HepG2 (cell line): ENCODE results near the gene HACL1. TPM values are rescaled to one million over a fixed set of nuclear protein-coding genes. Genes with fewer than 3 reads are reported as not detected.

Source experiments
- ATAC-seq: fragments of 200-7000 bp; cut with Tn5 transposase; 3 replicates; pipeline ENCODE4 v1.9.1; 2020; ENCODE audit warnings: mild to moderate bottlenecking, moderate library complexity
- BruUV-seq: library from RNA; stranded (reverse); fragments of 400-500 nt; replicated peaks from 2 replicates; lab custom pipeline; 2021; lab: Mats Ljungman, UMichigan
- CTCF ChIA-PET: fragments of 300-600 bp; formaldehyde crosslinking; extraction: SDS; loops from one replicate; lab custom pipeline; 2021; ENCODE audit warnings: low total read pairs, inconsistent platforms, low intra/inter-chr PET ratio; lab: Yijun Ruan, JAX
- POLR2A ChIA-PET: fragments of 350-600 bp; sonication (Branson Sonifier 250); formaldehyde crosslinking; loops from one replicate; lab custom pipeline; 2020; ENCODE audit warnings: antibody characterized with exemption, inconsistent platforms; lab: Yijun Ruan, JAX
- DNase-seq: peaks from one replicate; pipeline ENCODE4 v3.0.0-alpha.2; 2015; ENCODE audit warnings: low spot score
- FAIRE-seq: peaks from 3 replicates; lab custom pipeline; 2011; peaks lifted over from hg19 to GRCh38; lab: Jason Lieb, UNC
- H2AFZ ChIP-seq: one replicate; pipeline ENCODE4 v1.6.1; 2011; ENCODE audit warnings: low read length, inconsistent platforms
- H3K27ac ChIP-seq: fragments of 300-600 bp; 3 replicates; pipeline ENCODE4 v1.8.0; 2011; ENCODE audit warnings: mixed run types, mild to moderate bottlenecking, mixed read lengths, low read length, inconsistent platforms; ENCODE audit not compliant: insufficient read depth; ENCODE audit errors: extremely low read length
- H3K27me3 ChIP-seq, 2 experiments: fragments of 200-600 bp in 1 of 2; 2 replicates in 1 of 2; 3 replicates in 1 of 2; pipeline versions ENCODE4 v1.6.0 to v1.8.0; 2011; ENCODE audit warnings: low read length in 2 of 2, mild to moderate bottlenecking in 2 of 2, moderate library complexity in 2 of 2, inconsistent platforms in 1 of 2; ENCODE audit not compliant: insufficient read depth in 2 of 2, control insufficient read depth in 1 of 2
- H3K36me3 ChIP-seq, 2 experiments: fragments of 200-600 bp in 1 of 2; replicated peaks in 1 of 2; 2 replicates in 1 of 2; 3 replicates in 1 of 2; pipeline versions ENCODE4 v1.5.1 to v1.8.0; 2011; ENCODE audit warnings: low read length in 2 of 2, inconsistent platforms in 1 of 2; ENCODE audit not compliant: insufficient read depth in 2 of 2, control insufficient read depth in 1 of 2
- H3K4me1 ChIP-seq: 2 replicates; pipeline ENCODE4 v1.5.1; 2012; ENCODE audit warnings: low read length, inconsistent platforms; ENCODE audit not compliant: insufficient read depth
- H3K4me2 ChIP-seq: 2 replicates; pipeline ENCODE4 v1.6.0; 2011; ENCODE audit warnings: low read depth, low read length, inconsistent platforms
- H3K4me3 ChIP-seq, 3 experiments: fragments of 200-600 bp in 1 of 3; sonication (generic), shearing (Covaris generic) in 1 of 3; replicated peaks in 1 of 3; 2 replicates each; pipeline ENCODE4 v1.5.1; 2011 to 2016; ENCODE audit warnings: low read length in 3 of 3, inconsistent platforms in 2 of 3, low read depth in 2 of 3, mild to moderate bottlenecking in 2 of 3, control low read depth in 1 of 3, mixed read lengths in 1 of 3; ENCODE audit not compliant: insufficient read depth in 1 of 3
- H3K79me2 ChIP-seq: one replicate; pipeline ENCODE4 v1.6.1; 2011; ENCODE audit warnings: low read length, inconsistent platforms; ENCODE audit not compliant: insufficient read depth
- H3K9ac ChIP-seq: 2 replicates; pipeline ENCODE4 v1.6.0; 2011; ENCODE audit warnings: mild to moderate bottlenecking, low read depth, low read length, inconsistent platforms; ENCODE audit not compliant: insufficient read depth
- H3K9me3 ChIP-seq: 2 replicates; pipeline ENCODE4 v1.5.1; 2012; ENCODE audit warnings: mild to moderate bottlenecking, low read length
- H4K20me1 ChIP-seq: 2 replicates; pipeline ENCODE4 v1.6.0; 2011; ENCODE audit warnings: inconsistent platforms, mild to moderate bottlenecking, low read length, moderate library complexity; ENCODE audit not compliant: insufficient read depth
- ATF6 ChIP-seq: sonication (generic); formaldehyde crosslinking; conservative IDR thresholded peaks from 2 replicates; pipeline ENCODE4 v1.4.0; 2020; ENCODE audit warnings: missing genetic modification reagents
- ATM ChIP-seq: fragments of 450-650 bp; IDR thresholded peaks from 2 replicates; pipeline ENCODE4 v1.7.1; 2017; ENCODE audit warnings: mild to moderate bottlenecking, borderline replicate concordance
- BCL3 ChIP-seq: sonication (generic); formaldehyde crosslinking; IDR thresholded peaks from 2 replicates; pipeline ENCODE4 v1.5.1; 2020; ENCODE audit warnings: mild to moderate bottlenecking, missing genetic modification reagents, moderate library complexity
- CBFB ChIP-seq: sonication (generic); formaldehyde crosslinking; IDR thresholded peaks from 2 replicates; pipeline ENCODE4 v1.4.0; 2020; ENCODE audit warnings: missing genetic modification reagents
- HCFC1 ChIP-seq: fragments of 150-350 bp; IDR thresholded peaks from 2 replicates; pipeline ENCODE4 v1.6.1; 2014; ENCODE audit warnings: low read depth, low read length
- KDM4B ChIP-seq: sonication (generic); formaldehyde crosslinking; IDR thresholded peaks from 2 replicates; pipeline ENCODE4 v1.4.0; 2020; ENCODE audit warnings: missing genetic modification reagents
- NR0B2 ChIP-seq: sonication (generic); formaldehyde crosslinking; IDR thresholded peaks from 2 replicates; pipeline ENCODE4 v1.4.0; 2020; ENCODE audit warnings: mild to moderate bottlenecking, missing genetic modification reagents
- RELA ChIP-seq: sonication (generic); formaldehyde crosslinking; IDR thresholded peaks from 2 replicates; pipeline ENCODE4 v1.4.0; 2020; ENCODE audit warnings: missing genetic modification reagents
- SOX13 ChIP-seq, 3 experiments: fragments of 450-650 bp in 1 of 3; sonication (generic) in 1 of 3; formaldehyde crosslinking in 1 of 3; IDR thresholded peaks in 2 of 3; conservative IDR thresholded peaks in 1 of 3; 2 replicates each; pipeline versions ENCODE4 v1.5.0 to v1.6.1; 2016 to 2020; ENCODE audit warnings: antibody characterized with exemption in 1 of 3, mild to moderate bottlenecking in 1 of 3, missing compliant biosample characterization in 1 of 3, missing genetic modification reagents in 1 of 3, moderate library complexity in 1 of 3
- SRSF1 ChIP-seq: fragments of 200-400 bp; formaldehyde crosslinking; optimal IDR thresholded peaks from 2 replicates; pipeline ENCODE3; 2017; ENCODE audit warnings: mild to moderate bottlenecking, low read depth, low read length, moderate library complexity
- ZBTB4 ChIP-seq: sonication (generic); formaldehyde crosslinking; IDR thresholded peaks from 2 replicates; pipeline ENCODE4 v1.4.0; 2020; ENCODE audit warnings: missing genetic modification reagents, mild to moderate bottlenecking, borderline replicate concordance
- ZNF660 ChIP-seq: sonication (generic); formaldehyde crosslinking; IDR thresholded peaks from 2 replicates; pipeline ENCODE4 v1.5.1; 2020; ENCODE audit warnings: mild to moderate bottlenecking, low read depth, missing genetic modification reagents, borderline replicate concordance
- ZNF670 ChIP-seq: sonication (generic); formaldehyde crosslinking; IDR thresholded peaks from 2 replicates; pipeline ENCODE4 v1.8.0; 2022; ENCODE audit warnings: mild to moderate bottlenecking, missing genetic modification reagents, borderline replicate concordance
- WGBS: methylation state at CpG from one replicate; pipeline ENCODE4 v1.1.6; 2017; ENCODE audit warnings: low lambda C conversion rate; 5-methylcytosine and 5-hydroxymethylcytosine counted together
- in situ Hi-C: cut with HindIII; loops from 2 replicates; pipeline ENCODE4 v1.10.0; 2017; ENCODE audit warnings: low pct_unique_long_range_greater_than_20kb; ENCODE audit not compliant: extremely low pct_ligation_motif_present
- intact Hi-C: fragments of 100-400 bp; cut with micrococcal nuclease; formaldehyde crosslinking; loops from one replicate; pipeline ENCODE4 v1.10.0; 2022; ENCODE audit not compliant: unreplicated experiment
- polyA plus RNA-seq, 8 experiments: library from polyadenylated mRNA; depleted of rRNA in 3 of 8; stranded (reverse) in 7 of 8; unstranded in 1 of 8; fragments of >200 nt; fragmentation: Illumina TruSeq in 4 of 8; extraction: Trizol in 4 of 8; gene quantifications; 2 replicates each; pipeline versions ENCODE4 v1.2.1 to v1.2.3, GENCODE V29; 2011 to 2016; ENCODE audit warnings: low read depth in 4 of 8, missing spikeins in 1 of 8, mixed read lengths in 1 of 8; ENCODE audit not compliant: insufficient read depth in 1 of 8
- total RNA-seq, 5 experiments: library from RNA; depleted of rRNA; stranded (reverse); fragments of >200 nt; fragmentation: Illumina TruSeq; extraction: Trizol; gene quantifications; 2 replicates each; pipeline ENCODE4 v1.2.3, GENCODE V29; 2016; ENCODE audit warnings: low read depth in 1 of 5

HACL1 gene
- total and polyA plus RNA-seq, 2 of the 13 experiments (the other 11 are each of a cell fraction or from before 2014, with no cell fraction given) = 22.1 to 25.7 TPM

GRCh38 chr3:15647611-15648167 lies 46.3 kb upstream of the HACL1 start (continued):
- no peak for TF ChIP-seq HCFC1
- TF ChIP-seq ATM = no peak
- no peak for TF ChIP-seq ZBTB4
- TF ChIP-seq SRSF1 = no peak

- Histone ChIP-seq H3K27me3 (no peaks in the 10 kb centered on the region), H3K36me3 (0 out of 5 replicates have a peak, but pooled peaks cover 0 to 1% of the 10 kb centered on the region in 2 experiments), H3K9ac (no peak overlapping the region), H4K20me1 (no peaks in the 10 kb centered on the region), H3K4me1 (peaks cover 10% of the 10 kb centered on the region), H3K4me2 (no peak overlapping the region), H2AFZ (no peak overlapping the region), H3K4me3 (no peak overlapping the region), H3K79me2 (no peaks in the 10 kb centered on the region), H3K9me3 (no peaks in the 10 kb centered on the region), H3K27ac (no peak overlapping the region)
- intact Hi-C loops = no loop called here
- FAIRE-seq = no peak
- WGBS = 76% methylated on average over 6 of the region's 13 CpGs
- ATAC-seq = no peak
- POLR2A ChIA-PET = no interaction called here
- no TSS peak for BruUV-seq
- in situ Hi-C loops = loop anchor here (25.0 kb wide), 1 partner anchor 590 kb away; no protein-coding TSS in a partner anchor
- no peak for DNase-seq
- CTCF ChIA-PET = no interaction called here
- TF ChIP-seq ZNF670 (CRISPR knock-in tag) = no peak
- TF ChIP-seq ZNF660 (CRISPR knock-in tag) = no peak
- TF ChIP-seq KDM4B = no peak
- TF ChIP-seq SOX13 (IDR thresholded peaks at IDR 0.05) = no peak
- no peak for TF ChIP-seq SOX13 (CRISPR knock-in tag; conservative IDR thresholded peaks at IDR 0.05 in 1 of 2, IDR thresholded peaks at IDR 0.05 in 1 of 2)
- no peak for TF ChIP-seq CBFB (CRISPR knock-in tag)
- no peak for TF ChIP-seq BCL3 (CRISPR knock-in tag)
- no peak for TF ChIP-seq NR0B2 (CRISPR knock-in tag)
- TF ChIP-seq ATF6 = no peak
- no peak for TF ChIP-seq RELA (CRISPR knock-in tag)
Observed at GRCh38 chr3:15646851-15647511, 45.6 kb upstream of the HACL1 start.
